SK-N-SH (cell line): ENCODE measurements around the gene BTF3L4. TPM values are rescaled to one million over a fixed set of nuclear protein-coding genes. Genes with fewer than 3 reads are reported as not detected.

ENCODE experiments used
- CTCF ChIA-PET: fragments of 300-600, 350-600 bp; formaldehyde crosslinking; extraction: SDS; loops from one replicate; lab custom pipeline; 2021; lab: Yijun Ruan, JAX
- POLR2A ChIA-PET: fragments of 350-600 bp; sonication (Branson Sonifier 250); formaldehyde crosslinking; extraction: SDS; loops from one replicate; lab custom pipeline; 2020; ENCODE audit warnings: antibody characterized with exemption, inconsistent platforms; lab: Yijun Ruan, JAX
- DNase-seq: peaks from one replicate; pipeline ENCODE4 v3.0.0; 2012
- H2AFZ ChIP-seq: fragments of 200-600 bp; sonication (generic); 2 replicates; pipeline ENCODE4 v1.8.1; 2016; ENCODE audit warnings: antibody characterized with exemption, mild to moderate bottlenecking, low read depth
- H3F3A ChIP-seq: fragments of 200-600 bp; sonication (generic); replicated peaks from 2 replicates; pipeline ENCODE3; 2016; ENCODE audit warnings: antibody characterized with exemption, mild to moderate bottlenecking; ENCODE audit not compliant: insufficient read depth
- H3K27ac ChIP-seq, 2 experiments: fragments of 200-500 bp in 1 of 2; fragments of 200-600 bp in 1 of 2; sonication (Bioruptor generic) in 1 of 2; sonication (generic), shearing (Covaris generic) in 1 of 2; 2 replicates each; pipeline versions ENCODE4 v1.5.1 to v1.6.1; 2014 to 2016; ENCODE audit warnings: low read depth in 2 of 2, inconsistent platforms in 1 of 2, low read length in 1 of 2, mild to moderate bottlenecking in 1 of 2, mixed read lengths in 1 of 2
- H3K27me3 ChIP-seq: fragments of 200-600 bp; sonication (generic), shearing (Covaris generic); 2 replicates; pipeline ENCODE4 v1.6.1; 2016; ENCODE audit warnings: mixed run types; ENCODE audit not compliant: insufficient read depth
- H3K36me3 ChIP-seq, 2 experiments: fragments of 200-500 bp in 1 of 2; fragments of 200-600 bp in 1 of 2; sonication (Bioruptor generic) in 1 of 2; sonication (generic) in 1 of 2; replicated peaks in 1 of 2; 2 replicates each; pipeline versions ENCODE3 to v1.5.1; 2014 to 2016; ENCODE audit warnings: low read length in 1 of 2, mild to moderate bottlenecking in 1 of 2; ENCODE audit not compliant: insufficient read depth in 2 of 2, control insufficient read depth in 1 of 2
- H3K4me1 ChIP-seq, 2 experiments: fragments of 200-500 bp in 1 of 2; fragments of 200-600 bp in 1 of 2; sonication (Bioruptor generic) in 1 of 2; sonication (generic), shearing (Covaris generic) in 1 of 2; 2 replicates each; pipeline versions ENCODE4 v1.5.1 to v1.6.1; 2014 to 2016; ENCODE audit warnings: low read depth in 1 of 2, low read length in 1 of 2, mixed run types in 1 of 2; ENCODE audit not compliant: insufficient read depth in 2 of 2, control insufficient read depth in 1 of 2
- H3K4me2 ChIP-seq: fragments of 200-600 bp; sonication (generic), shearing (Covaris generic); 2 replicates; pipeline ENCODE4 v1.6.1; 2017; ENCODE audit warnings: mixed run types
- H3K4me3 ChIP-seq, 2 experiments: fragments of 200-500 bp in 1 of 2; fragments of 200-600 bp in 1 of 2; sonication (Bioruptor generic) in 1 of 2; sonication (generic), shearing (Covaris generic) in 1 of 2; 2 replicates each; pipeline versions ENCODE4 v1.5.1 to v1.8.1; 2014 to 2016; ENCODE audit warnings: low read depth in 2 of 2, inconsistent platforms in 1 of 2, low read length in 1 of 2, mild to moderate bottlenecking in 1 of 2, mixed read lengths in 1 of 2, moderate library complexity in 1 of 2
- H3K79me2 ChIP-seq: fragments of 200-600 bp; sonication (generic); 2 replicates; pipeline ENCODE4 v1.8.1; 2017; ENCODE audit warnings: mild to moderate bottlenecking; ENCODE audit not compliant: insufficient read depth
- H3K9ac ChIP-seq: fragments of 200-600 bp; sonication (generic); 2 replicates; pipeline ENCODE4 v1.6.1; 2017; ENCODE audit warnings: mixed run types
- H3K9me2 ChIP-seq: fragments of 200-600 bp; sonication (generic); 2 replicates; pipeline ENCODE4 v1.6.1; 2017; ENCODE audit warnings: mixed run types
- H3K9me3 ChIP-seq: fragments of 200-600 bp; sonication (generic); 2 replicates; pipeline ENCODE4 v1.6.1; 2017; ENCODE audit warnings: mixed run types, mild to moderate bottlenecking, moderate library complexity
- H4K20me1 ChIP-seq: fragments of 200-600 bp; sonication (generic); 2 replicates; pipeline ENCODE4 v1.6.1; 2017; ENCODE audit warnings: mild to moderate bottlenecking, mixed run types; ENCODE audit not compliant: insufficient read depth
- CHD2 ChIP-seq: fragments of 150-350 bp; IDR thresholded peaks from 2 replicates; pipeline ENCODE4 v1.6.1; 2018; ENCODE audit warnings: low read length; ENCODE audit not compliant: partially characterized antibody
- EZH2phosphoT487 ChIP-seq: fragments of 200-600 bp; sonication (generic); IDR thresholded peaks from 2 replicates; pipeline ENCODE4 v1.6.1; 2017; ENCODE audit warnings: low read depth, mixed run types, mild to moderate bottlenecking, antibody characterized with exemption, moderate library complexity, borderline replicate concordance
- FOXJ3 ChIP-seq: sonication (generic); formaldehyde crosslinking; IDR thresholded peaks from 2 replicates; pipeline ENCODE4 v1.5.1; 2020; ENCODE audit warnings: mild to moderate bottlenecking, missing genetic modification reagents
- FOXM1 ChIP-seq: IDR thresholded peaks from 2 replicates; pipeline ENCODE4 v1.4.0; 2012; ENCODE audit warnings: low read depth, mild to moderate bottlenecking
- NFIC ChIP-seq: IDR thresholded peaks from 2 replicates; pipeline ENCODE4 v1.4.0; 2012; ENCODE audit warnings: borderline replicate concordance
- NRF1 ChIP-seq: IDR thresholded peaks from 2 replicates; pipeline ENCODE4 v1.6.1; 2012; ENCODE audit warnings: low read depth, mild to moderate bottlenecking, low read length
- POLR2AphosphoS5 ChIP-seq: IDR thresholded peaks from 2 replicates; pipeline ENCODE4 v1.6.1; 2012; ENCODE audit warnings: low read depth, low read length
- RAD21 ChIP-seq: IDR thresholded peaks from 2 replicates; pipeline ENCODE4 v1.6.1; 2012; ENCODE audit warnings: mild to moderate bottlenecking, low read length
- RFX5 ChIP-seq: IDR thresholded peaks from 2 replicates; pipeline ENCODE4 v1.6.1; 2012; ENCODE audit warnings: mild to moderate bottlenecking, improper control_type of control experiment, low read length
- RXRA ChIP-seq: IDR thresholded peaks from 2 replicates; pipeline ENCODE4 v1.4.0; 2012; ENCODE audit warnings: low read depth, mild to moderate bottlenecking, borderline replicate concordance
- TAF1 ChIP-seq: IDR thresholded peaks from 2 replicates; pipeline ENCODE4 v1.6.1; 2012; ENCODE audit warnings: low read depth, mild to moderate bottlenecking, low read length, moderate library complexity, borderline replicate concordance
- YY1 ChIP-seq: IDR thresholded peaks from 2 replicates; pipeline ENCODE4 v1.4.0; 2012; ENCODE audit warnings: low read depth, mild to moderate bottlenecking
- WGBS: methylation state at CpG from one replicate; pipeline ENCODE4 v1.1.6; 2017; ENCODE audit warnings: low lambda C conversion rate; 5-methylcytosine and 5-hydroxymethylcytosine counted together
- polyA plus RNA-seq, 3 experiments: library from polyadenylated mRNA; depleted of rRNA; stranded (reverse); fragments of >200 nt; gene quantifications; 2 replicates each; pipeline ENCODE4 v1.2.3, GENCODE V29; 2012
- TF ChIP-seq, protein P1 (sequence below): fragments of 150-350 bp; IDR thresholded peaks from 2 replicates; pipeline ENCODE4 v1.6.1; 2016; ENCODE audit warnings: mild to moderate bottlenecking, low read depth, low read length
- TF ChIP-seq, protein P2 (sequence below): IDR thresholded peaks from 2 replicates; pipeline ENCODE4 v1.6.1; 2012; ENCODE audit warnings: mild to moderate bottlenecking, low read depth, low read length, moderate library complexity
- TF ChIP-seq, protein P3 (sequence below): fragments of 200-600 bp; sonication (generic); IDR thresholded peaks from 2 replicates; pipeline ENCODE4 v1.6.1; 2017; ENCODE audit warnings: antibody characterized with exemption, mild to moderate bottlenecking, moderate library complexity
- TF ChIP-seq, protein P4 (sequence below): fragments of 150-350 bp; IDR thresholded peaks from 2 replicates; pipeline ENCODE4 v1.6.1; 2017; ENCODE audit warnings: antibody characterized with exemption, low read length, low read depth, borderline replicate concordance
- TF ChIP-seq, protein P5 (sequence below): IDR thresholded peaks from 2 replicates; pipeline ENCODE4 v1.4.0; 2012; ENCODE audit warnings: low read depth

The BTF3L4 gene
- polyA plus RNA-seq, 1 of the 3 experiments (the other 2 are of a cell fraction) = 26.1 TPM

DNA sequence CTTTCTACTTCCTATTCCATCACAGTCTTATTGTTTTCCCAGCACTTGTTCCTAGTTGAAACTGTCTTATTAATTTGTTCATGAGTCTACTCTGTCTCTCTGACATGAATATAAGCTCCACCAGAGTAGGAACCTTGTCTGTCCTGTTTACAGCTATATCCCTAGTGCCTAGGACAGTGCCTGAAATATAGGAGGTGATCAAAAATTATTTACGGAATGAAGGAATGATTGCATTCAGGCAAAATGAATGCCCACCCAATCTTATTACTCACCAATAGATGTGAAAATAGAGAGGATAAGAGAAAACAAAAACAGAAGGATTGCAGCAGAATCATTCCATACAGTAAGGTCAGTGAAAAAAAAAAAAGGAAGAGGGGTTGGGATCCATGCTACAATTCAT is 2.2 kb upstream of the BTF3L4 start:
- no peak for DNase-seq
- H3K9me2 ChIP-seq = no peaks in the 10 kb centered on the region
- peaks cover 11 to 13% of the 10 kb centered on the region in 2 experiments for H3K4me1 ChIP-seq
- ChIA-PET POLR2A (no interaction called here), CTCF (interaction anchor here (0.6 to 1.0 kb wide), 2 partner anchors 16 to 24 kb away, joined by 3 read pairs; no protein-coding TSS in a partner anchor)
- TF ChIP-seq, protein P1, sequence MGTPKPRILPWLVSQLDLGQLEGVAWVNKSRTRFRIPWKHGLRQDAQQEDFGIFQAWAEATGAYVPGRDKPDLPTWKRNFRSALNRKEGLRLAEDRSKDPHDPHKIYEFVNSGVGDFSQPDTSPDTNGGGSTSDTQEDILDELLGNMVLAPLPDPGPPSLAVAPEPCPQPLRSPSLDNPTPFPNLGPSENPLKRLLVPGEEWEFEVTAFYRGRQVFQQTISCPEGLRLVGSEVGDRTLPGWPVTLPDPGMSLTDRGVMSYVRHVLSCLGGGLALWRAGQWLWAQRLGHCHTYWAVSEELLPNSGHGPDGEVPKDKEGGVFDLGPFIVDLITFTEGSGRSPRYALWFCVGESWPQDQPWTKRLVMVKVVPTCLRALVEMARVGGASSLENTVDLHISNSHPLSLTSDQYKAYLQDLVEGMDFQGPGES = no peak
- TF ChIP-seq RFX5 (no peak), NRF1 (no peak), EZH2phosphoT487 (no peak), RXRA (no peak), NFIC (no peak), RAD21 (no peak), TAF1 (no peak), CHD2 (no peak), POLR2AphosphoS5 (no peak), FOXM1 (no peak), YY1 (no peak), FOXJ3 (CRISPR knock-in tag) (no peak)
- TF ChIP-seq, protein P2, sequence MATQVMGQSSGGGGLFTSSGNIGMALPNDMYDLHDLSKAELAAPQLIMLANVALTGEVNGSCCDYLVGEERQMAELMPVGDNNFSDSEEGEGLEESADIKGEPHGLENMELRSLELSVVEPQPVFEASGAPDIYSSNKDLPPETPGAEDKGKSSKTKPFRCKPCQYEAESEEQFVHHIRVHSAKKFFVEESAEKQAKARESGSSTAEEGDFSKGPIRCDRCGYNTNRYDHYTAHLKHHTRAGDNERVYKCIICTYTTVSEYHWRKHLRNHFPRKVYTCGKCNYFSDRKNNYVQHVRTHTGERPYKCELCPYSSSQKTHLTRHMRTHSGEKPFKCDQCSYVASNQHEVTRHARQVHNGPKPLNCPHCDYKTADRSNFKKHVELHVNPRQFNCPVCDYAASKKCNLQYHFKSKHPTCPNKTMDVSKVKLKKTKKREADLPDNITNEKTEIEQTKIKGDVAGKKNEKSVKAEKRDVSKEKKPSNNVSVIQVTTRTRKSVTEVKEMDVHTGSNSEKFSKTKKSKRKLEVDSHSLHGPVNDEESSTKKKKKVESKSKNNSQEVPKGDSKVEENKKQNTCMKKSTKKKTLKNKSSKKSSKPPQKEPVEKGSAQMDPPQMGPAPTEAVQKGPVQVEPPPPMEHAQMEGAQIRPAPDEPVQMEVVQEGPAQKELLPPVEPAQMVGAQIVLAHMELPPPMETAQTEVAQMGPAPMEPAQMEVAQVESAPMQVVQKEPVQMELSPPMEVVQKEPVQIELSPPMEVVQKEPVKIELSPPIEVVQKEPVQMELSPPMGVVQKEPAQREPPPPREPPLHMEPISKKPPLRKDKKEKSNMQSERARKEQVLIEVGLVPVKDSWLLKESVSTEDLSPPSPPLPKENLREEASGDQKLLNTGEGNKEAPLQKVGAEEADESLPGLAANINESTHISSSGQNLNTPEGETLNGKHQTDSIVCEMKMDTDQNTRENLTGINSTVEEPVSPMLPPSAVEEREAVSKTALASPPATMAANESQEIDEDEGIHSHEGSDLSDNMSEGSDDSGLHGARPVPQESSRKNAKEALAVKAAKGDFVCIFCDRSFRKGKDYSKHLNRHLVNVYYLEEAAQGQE = no peak
- TF ChIP-seq, protein P3, sequence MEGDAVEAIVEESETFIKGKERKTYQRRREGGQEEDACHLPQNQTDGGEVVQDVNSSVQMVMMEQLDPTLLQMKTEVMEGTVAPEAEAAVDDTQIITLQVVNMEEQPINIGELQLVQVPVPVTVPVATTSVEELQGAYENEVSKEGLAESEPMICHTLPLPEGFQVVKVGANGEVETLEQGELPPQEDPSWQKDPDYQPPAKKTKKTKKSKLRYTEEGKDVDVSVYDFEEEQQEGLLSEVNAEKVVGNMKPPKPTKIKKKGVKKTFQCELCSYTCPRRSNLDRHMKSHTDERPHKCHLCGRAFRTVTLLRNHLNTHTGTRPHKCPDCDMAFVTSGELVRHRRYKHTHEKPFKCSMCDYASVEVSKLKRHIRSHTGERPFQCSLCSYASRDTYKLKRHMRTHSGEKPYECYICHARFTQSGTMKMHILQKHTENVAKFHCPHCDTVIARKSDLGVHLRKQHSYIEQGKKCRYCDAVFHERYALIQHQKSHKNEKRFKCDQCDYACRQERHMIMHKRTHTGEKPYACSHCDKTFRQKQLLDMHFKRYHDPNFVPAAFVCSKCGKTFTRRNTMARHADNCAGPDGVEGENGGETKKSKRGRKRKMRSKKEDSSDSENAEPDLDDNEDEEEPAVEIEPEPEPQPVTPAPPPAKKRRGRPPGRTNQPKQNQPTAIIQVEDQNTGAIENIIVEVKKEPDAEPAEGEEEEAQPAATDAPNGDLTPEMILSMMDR = no peak
- TF ChIP-seq, protein P4, sequence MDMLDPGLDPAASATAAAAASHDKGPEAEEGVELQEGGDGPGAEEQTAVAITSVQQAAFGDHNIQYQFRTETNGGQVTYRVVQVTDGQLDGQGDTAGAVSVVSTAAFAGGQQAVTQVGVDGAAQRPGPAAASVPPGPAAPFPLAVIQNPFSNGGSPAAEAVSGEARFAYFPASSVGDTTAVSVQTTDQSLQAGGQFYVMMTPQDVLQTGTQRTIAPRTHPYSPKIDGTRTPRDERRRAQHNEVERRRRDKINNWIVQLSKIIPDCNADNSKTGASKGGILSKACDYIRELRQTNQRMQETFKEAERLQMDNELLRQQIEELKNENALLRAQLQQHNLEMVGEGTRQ = no peak
- TF ChIP-seq, protein P5, sequence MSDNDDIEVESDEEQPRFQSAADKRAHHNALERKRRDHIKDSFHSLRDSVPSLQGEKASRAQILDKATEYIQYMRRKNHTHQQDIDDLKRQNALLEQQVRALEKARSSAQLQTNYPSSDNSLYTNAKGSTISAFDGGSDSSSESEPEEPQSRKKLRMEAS = no peak
- H3K9me3 ChIP-seq = no peaks in the 10 kb centered on the region
- peak overlapping the region; percentile 91 to 98 for H3K4me3 ChIP-seq
- peak overlapping the region; percentile 92 for H3K4me2 ChIP-seq
- H3F3A ChIP-seq = peaks cover 7% of the 10 kb centered on the region
- no peaks in the 10 kb centered on the region for H3K27me3 ChIP-seq
- WGBS = 94% methylated on average over 1 of the region's 1 CpG
- peaks cover 13 to 26% of the 10 kb centered on the region in 2 experiments for H3K36me3 ChIP-seq
- no peak overlapping the region for H3K27ac ChIP-seq
- peaks cover 83% of the 10 kb centered on the region for H3K79me2 ChIP-seq
- H2AFZ ChIP-seq = no peak overlapping the region
- H4K20me1 ChIP-seq = peaks cover under 1% of the 10 kb centered on the region; the same call in 1 of the 2 replicates
- H3K9ac ChIP-seq = peak overlapping the region; percentile 87
